Glutamatergic neuron (in vitro differentiated cells): ENCODE measurements around the gene MAP4K4. TPM values are rescaled to one million over a fixed set of nuclear protein-coding genes. Genes with fewer than 3 reads are reported as not detected.
A peak's percentile ranks its signal among the peaks of the same experiment; 100 is the strongest.

ENCODE experiments used
- DNase-seq: peaks from one replicate; pipeline ENCODE4 v3.0.0; 2022
- H3K27ac Mint-ChIP-seq: one replicate; pipeline ENCODE4 v1.8.0; 2020; ENCODE audit warnings: mild to moderate bottlenecking, mixed read lengths, inconsistent platforms; ENCODE audit not compliant: unreplicated experiment
- H3K27me3 Mint-ChIP-seq: one replicate; pipeline ENCODE4 v1.8.0; 2020; ENCODE audit warnings: mild to moderate bottlenecking, moderate library complexity, mixed read lengths, inconsistent platforms; ENCODE audit not compliant: unreplicated experiment
- H3K36me3 Mint-ChIP-seq: one replicate; pipeline ENCODE4 v1.8.0; 2020; ENCODE audit warnings: mild to moderate bottlenecking, mixed read lengths, inconsistent platforms; ENCODE audit not compliant: unreplicated experiment
- H3K4me1 Mint-ChIP-seq: one replicate; pipeline ENCODE4 v1.8.0; 2020; ENCODE audit warnings: mild to moderate bottlenecking, low read depth, mixed read lengths, inconsistent platforms; ENCODE audit not compliant: unreplicated experiment
- H3K4me3 Mint-ChIP-seq: one replicate; pipeline ENCODE4 v1.8.0; 2020; ENCODE audit warnings: mild to moderate bottlenecking, mixed read lengths, inconsistent platforms; ENCODE audit not compliant: unreplicated experiment
- H3K9me3 Mint-ChIP-seq: one replicate; pipeline ENCODE4 v1.8.0; 2020; ENCODE audit warnings: mild to moderate bottlenecking, moderate library complexity, mixed read lengths, inconsistent platforms; ENCODE audit not compliant: unreplicated experiment
- total RNA-seq: library from RNA; stranded (reverse); fragmentation: NEBNext Ultra II Directional; extraction: Animal tissue kit (Norgen Biotek cat#: 25700); gene quantifications from one replicate; pipeline ENCODE4 v1.2.1, GENCODE V29; 2021; ENCODE audit not compliant: unreplicated experiment
- TF ChIP-seq, protein P1 (sequence below): fragments of 200-600 bp; sonication (generic); IDR thresholded peaks from one replicate; pipeline ENCODE4 v1.5.0; 2021; ENCODE audit not compliant: partially characterized antibody, unreplicated experiment

Gene MAP4K4
- total RNA-seq, 1 donor from 2014 or later: 756 TPM

DNA sequence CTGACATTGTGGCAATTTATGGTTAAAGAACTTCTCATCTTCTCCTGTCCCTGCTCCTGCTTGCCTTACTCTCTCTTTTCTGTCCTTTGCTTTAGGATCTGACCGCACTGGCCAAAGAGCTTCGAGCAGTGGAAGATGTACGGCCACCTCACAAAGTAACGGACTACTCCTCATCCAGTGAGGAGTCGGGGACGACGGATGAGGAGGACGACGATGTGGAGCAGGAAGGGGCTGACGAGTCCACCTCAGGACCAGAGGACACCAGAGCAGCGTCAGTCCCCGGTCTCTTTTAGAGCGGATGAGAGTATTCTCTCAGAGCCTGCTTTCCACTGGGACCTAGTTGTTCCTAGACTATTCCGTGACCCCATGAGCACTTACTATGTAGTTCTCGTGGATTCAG lies 172.0 kb downstream of the MAP4K4 start:
- H3K36me3 Mint-ChIP-seq: peaks cover 5% of the 10 kb centered on the region
- H3K27ac Mint-ChIP-seq: peak overlapping the region; percentile 44

DNA sequence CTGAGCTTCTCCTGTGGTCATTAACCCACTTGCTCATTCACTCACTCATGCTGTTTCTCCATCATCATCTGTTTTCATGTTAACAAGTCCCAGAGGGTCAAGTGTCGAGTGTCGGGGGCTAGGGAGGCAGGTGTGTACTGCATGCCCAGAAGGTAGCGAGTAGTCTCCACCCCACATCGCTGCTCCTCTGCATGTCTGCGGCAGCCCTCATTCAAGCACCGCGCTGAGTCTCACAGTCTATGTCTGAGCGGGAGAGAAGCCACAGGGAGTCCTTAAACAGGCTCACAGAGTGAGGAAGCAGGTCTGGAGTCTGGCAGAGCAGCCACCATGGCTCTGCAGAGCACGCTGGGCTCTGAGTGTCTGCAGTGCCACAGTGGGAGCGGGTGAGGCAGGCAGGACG lies 172.9 kb downstream of the MAP4K4 start:
- DNase-seq: no peak
- Mint-ChIP-seq H3K9me3 (peaks cover 11% of the 10 kb centered on the region), H3K4me1 (peaks cover 14% of the 10 kb centered on the region), H3K4me3 (peak overlapping the region; percentile 31), H3K27ac (peak overlapping the region; percentile 52), H3K27me3 (peaks cover 3% of the 10 kb centered on the region), H3K36me3 (peaks cover 5% of the 10 kb centered on the region)
- TF ChIP-seq, protein P1, sequence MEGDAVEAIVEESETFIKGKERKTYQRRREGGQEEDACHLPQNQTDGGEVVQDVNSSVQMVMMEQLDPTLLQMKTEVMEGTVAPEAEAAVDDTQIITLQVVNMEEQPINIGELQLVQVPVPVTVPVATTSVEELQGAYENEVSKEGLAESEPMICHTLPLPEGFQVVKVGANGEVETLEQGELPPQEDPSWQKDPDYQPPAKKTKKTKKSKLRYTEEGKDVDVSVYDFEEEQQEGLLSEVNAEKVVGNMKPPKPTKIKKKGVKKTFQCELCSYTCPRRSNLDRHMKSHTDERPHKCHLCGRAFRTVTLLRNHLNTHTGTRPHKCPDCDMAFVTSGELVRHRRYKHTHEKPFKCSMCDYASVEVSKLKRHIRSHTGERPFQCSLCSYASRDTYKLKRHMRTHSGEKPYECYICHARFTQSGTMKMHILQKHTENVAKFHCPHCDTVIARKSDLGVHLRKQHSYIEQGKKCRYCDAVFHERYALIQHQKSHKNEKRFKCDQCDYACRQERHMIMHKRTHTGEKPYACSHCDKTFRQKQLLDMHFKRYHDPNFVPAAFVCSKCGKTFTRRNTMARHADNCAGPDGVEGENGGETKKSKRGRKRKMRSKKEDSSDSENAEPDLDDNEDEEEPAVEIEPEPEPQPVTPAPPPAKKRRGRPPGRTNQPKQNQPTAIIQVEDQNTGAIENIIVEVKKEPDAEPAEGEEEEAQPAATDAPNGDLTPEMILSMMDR: no peak

More for the DNA sequence above, 172.0 kb downstream of the MAP4K4 start:
- H3K27me3 Mint-ChIP-seq: peaks cover 3% of the 10 kb centered on the region
- no peak overlapping the region for H3K4me3 Mint-ChIP-seq
- peaks cover 14% of the 10 kb centered on the region for H3K4me1 Mint-ChIP-seq
- DNase-seq: no peak
- TF ChIP-seq, protein P1: no peak
- H3K9me3 Mint-ChIP-seq: peaks cover 13% of the 10 kb centered on the region

DNA sequence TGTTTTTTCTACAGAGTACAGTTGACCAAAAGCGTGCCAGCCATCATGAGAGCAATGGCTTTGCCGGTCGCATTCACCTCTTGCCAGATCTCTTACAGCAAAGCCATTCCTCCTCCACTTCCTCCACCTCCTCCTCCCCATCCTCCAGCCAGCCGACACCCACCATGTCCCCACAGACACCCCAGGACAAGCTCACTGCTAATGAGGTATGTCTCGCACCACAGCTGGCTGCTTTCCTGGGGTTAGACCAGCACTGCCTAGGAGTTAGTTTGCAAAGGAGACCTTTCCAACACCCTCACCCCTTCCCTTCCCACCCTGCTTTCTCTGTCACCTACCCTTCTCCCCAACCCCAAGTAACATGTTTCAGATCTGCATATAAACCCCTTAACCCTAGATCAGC lies 174.0 kb downstream of the MAP4K4 start:
- TF ChIP-seq, protein P1: no peak
- Mint-ChIP-seq H3K27ac (no peak overlapping the region), H3K9me3 (peaks cover 14% of the 10 kb centered on the region), H3K4me1 (peaks cover 14% of the 10 kb centered on the region), H3K36me3 (peaks cover 5% of the 10 kb centered on the region), H3K4me3 (no peak overlapping the region), H3K27me3 (peaks cover 8% of the 10 kb centered on the region)
- no peak for DNase-seq

DNA sequence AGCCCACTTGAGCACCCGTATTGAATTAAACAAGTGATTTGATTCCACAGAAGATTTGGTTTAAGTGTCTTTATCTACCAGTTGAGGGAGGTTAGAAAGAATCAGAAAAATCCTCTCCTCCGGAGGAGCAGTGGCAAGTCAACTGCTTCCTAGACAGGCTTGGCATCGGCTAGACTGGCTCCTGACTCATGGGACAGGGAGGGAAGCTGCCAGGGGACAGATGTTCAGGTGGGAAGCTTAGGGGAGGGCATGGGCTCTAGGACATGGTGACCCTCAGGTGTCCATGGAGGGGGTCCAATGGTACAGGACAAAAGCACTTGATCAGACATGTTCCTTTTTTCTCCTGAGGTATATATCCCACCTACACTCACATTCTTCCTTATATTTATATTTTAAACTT lies 175.0 kb downstream of the MAP4K4 start:
- H3K27me3 Mint-ChIP-seq: peaks cover 11% of the 10 kb centered on the region
- H3K4me3 Mint-ChIP-seq: no peak overlapping the region
- peaks cover 5% of the 10 kb centered on the region for H3K36me3 Mint-ChIP-seq
- TF ChIP-seq, protein P1: no peak
- H3K9me3 Mint-ChIP-seq: peaks cover 19% of the 10 kb centered on the region
- H3K27ac Mint-ChIP-seq: no peak overlapping the region
- no peak for DNase-seq
- peaks cover 14% of the 10 kb centered on the region for H3K4me1 Mint-ChIP-seq

DNA sequence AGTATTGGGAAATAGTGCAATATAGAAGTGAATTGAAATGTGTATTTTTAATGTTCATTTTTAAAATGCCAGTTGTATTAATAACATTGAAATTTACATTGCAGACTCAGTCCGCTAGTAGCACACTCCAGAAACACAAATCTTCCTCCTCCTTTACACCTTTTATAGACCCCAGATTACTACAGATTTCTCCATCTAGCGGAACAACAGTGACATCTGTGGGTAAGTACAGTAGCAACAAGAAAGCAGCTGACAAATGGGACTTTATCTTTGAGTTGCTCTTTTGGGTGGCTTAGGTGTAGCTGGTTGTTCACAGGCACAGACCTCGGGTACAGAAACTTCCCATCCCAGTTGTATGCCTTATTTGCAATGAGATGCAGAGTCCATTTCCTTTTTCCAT lies 176.0 kb downstream of the MAP4K4 start:
- no peak overlapping the region for H3K4me3 Mint-ChIP-seq
- peaks cover 11% of the 10 kb centered on the region for H3K27me3 Mint-ChIP-seq
- peaks cover 5% of the 10 kb centered on the region for H3K36me3 Mint-ChIP-seq

More for the DNA sequence above, 176.0 kb downstream of the MAP4K4 start:
- DNase-seq: no peak
- Mint-ChIP-seq H3K9me3 (peaks cover 19% of the 10 kb centered on the region), H3K27ac (no peak overlapping the region), H3K4me1 (peaks cover 14% of the 10 kb centered on the region)
- TF ChIP-seq, protein P1: no peak
